ENCODE data around the gene TENM4. TPM values are rescaled to one million over a fixed set of nuclear protein-coding genes. Genes with fewer than 3 reads are reported as not detected.

The TENM4 gene
- total and polyA plus RNA-seq, 2 of the 8 experiments (the other 6 are each of a cell fraction or from before 2014, with no cell fraction given) = 3.5 to 7.2 TPM

GRCh38 chr11:78659326-78660270, 781.2 kb downstream of the TENM4 start (continued):
- TF ChIP-seq GTF2F1 (IDR thresholded peaks at IDR 0.05; ENCODE audit: borderline replicate concordance, low read depth, low read length) = no peak
